ENCODE results near the gene ETAA1.

Gene ETAA1

DNA sequence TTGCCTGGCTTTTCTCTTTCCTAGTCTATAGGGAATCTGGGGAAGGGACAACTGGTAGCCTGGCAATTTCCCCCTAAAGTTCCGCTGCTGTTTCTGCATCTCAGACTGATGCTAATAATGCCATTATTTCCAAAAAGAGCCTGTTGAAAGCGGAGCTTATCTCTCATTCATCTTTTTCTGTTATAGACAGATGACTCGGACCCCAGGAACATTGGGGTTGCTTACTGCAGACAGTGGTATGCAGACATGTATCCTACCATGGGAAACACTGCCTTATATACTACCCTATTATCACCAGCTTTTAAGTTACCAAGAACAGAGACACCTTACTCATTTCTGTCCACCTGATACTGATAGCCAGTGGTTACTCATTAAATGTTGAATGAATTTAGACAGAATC lies 15.3 kb downstream of the ETAA1 start:
- no peaks in the 10 kb centered on the region for H3K9me3 ChIP-seq (ENCODE audit: low read depth, low read length)
- no peak overlapping the region for H3K9ac ChIP-seq (ENCODE audit: insufficient read length)
- TF ChIP-seq FOXP2 (optimal IDR thresholded peaks at IDR 0.05; ENCODE audit: control extremely low read depth, extremely low read length, insufficient read depth) (no peak), EZH2 (IDR thresholded peaks at IDR 0.05) (no peak), POLR2AphosphoS5 (IDR thresholded peaks at IDR 0.05; ENCODE audit: borderline replicate concordance, low read depth, low read length) (no peak)
- peaks cover 37% of the 10 kb centered on the region for H3K36me3 ChIP-seq (ENCODE audit: insufficient read depth, low read length)
- no peak for DNase-seq (ENCODE audit: low read depth, low spot score)
- H3K27ac ChIP-seq, result no peak overlapping the region
- H3K4me3 ChIP-seq, result no peak overlapping the region

DNA sequence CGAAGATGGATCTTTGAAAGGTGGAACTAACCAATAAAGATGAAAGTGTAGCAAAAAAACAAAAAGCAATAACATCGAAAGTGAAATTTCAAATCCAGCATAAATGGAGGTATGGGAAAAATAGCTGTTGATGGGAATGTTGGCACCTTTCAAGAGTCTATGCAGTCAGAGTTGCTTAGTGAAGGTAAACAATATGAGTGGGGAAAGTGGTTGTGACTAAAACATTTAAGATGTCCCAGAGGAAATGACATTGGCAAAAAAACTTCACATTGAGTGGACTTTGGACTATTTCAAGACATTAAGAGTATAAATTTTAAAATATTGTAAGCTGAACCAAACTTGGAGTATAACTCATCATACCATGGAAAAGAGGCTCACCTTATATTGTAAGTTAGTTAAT lies 17.7 kb downstream of the ETAA1 start:
- H3K36me3 ChIP-seq (ENCODE audit: insufficient read depth, low read length), result peaks cover 17% of the 10 kb centered on the region
- no peaks in the 10 kb centered on the region for H3K9me3 ChIP-seq (ENCODE audit: low read depth, low read length)
- no peak for DNase-seq (ENCODE audit: low read depth, low spot score)
- H3K4me3 ChIP-seq, result no peak overlapping the region
- no peak overlapping the region for H3K9ac ChIP-seq (ENCODE audit: insufficient read length)
- TF ChIP-seq EZH2 (IDR thresholded peaks at IDR 0.05), result no peak
- no peak for TF ChIP-seq FOXP2 (optimal IDR thresholded peaks at IDR 0.05; ENCODE audit: control extremely low read depth, extremely low read length, insufficient read depth)
- no peak for TF ChIP-seq POLR2AphosphoS5 (IDR thresholded peaks at IDR 0.05; ENCODE audit: borderline replicate concordance, low read depth, low read length)
- H3K27ac ChIP-seq, result no peak overlapping the region

DNA sequence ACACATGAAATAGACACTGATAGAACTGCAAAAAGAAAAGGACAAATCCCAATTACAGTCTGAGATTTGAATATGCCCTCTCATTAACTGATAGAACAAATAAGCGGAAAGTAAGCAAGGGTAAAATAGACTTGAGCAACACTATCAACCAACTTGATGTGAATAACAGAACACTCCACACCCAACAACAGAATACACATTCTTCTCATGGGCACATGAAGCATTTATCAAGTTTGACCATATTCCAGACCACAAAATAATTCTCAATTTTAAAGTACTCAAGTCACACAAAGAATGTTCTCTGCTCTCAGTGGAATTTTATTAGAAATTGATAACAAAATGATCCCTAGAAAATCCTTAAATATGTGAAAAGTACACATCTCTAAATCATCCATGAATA lies 19.0 kb downstream of the ETAA1 start:
- TF ChIP-seq POLR2AphosphoS5 (IDR thresholded peaks at IDR 0.05; ENCODE audit: borderline replicate concordance, low read depth, low read length) (no peak), FOXP2 (optimal IDR thresholded peaks at IDR 0.05; ENCODE audit: control extremely low read depth, extremely low read length, insufficient read depth) (no peak), EZH2 (IDR thresholded peaks at IDR 0.05) (no peak)
- Histone ChIP-seq H3K27ac (no peak overlapping the region), H3K9ac (ENCODE audit: insufficient read length) (no peak overlapping the region), H3K36me3 (ENCODE audit: insufficient read depth, low read length) (peaks cover 4% of the 10 kb centered on the region), H3K4me3 (no peak overlapping the region), H3K9me3 (ENCODE audit: low read depth, low read length) (no peaks in the 10 kb centered on the region)
- DNase-seq (ENCODE audit: low read depth, low spot score), result no peak

DNA sequence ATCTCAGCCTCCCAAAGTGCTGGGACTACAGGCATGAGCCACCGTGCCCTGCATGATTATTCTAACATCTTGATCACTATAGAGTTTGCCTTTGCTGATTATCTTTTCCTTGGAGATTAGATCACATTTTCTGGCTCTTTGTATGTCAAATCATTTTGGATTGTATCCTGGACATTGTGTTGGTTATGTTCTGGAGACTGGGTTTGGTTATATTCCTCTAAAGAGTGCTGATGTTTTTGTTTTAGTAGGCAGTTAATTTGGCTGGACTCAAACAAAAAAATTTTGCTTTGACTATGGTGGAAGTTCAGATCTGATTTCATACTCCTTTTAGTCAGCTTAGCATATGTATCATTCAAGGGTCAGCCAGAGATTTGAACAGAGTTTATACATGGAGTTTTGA lies 26.4 kb downstream of the ETAA1 start:
- TF ChIP-seq FOXP2 (optimal IDR thresholded peaks at IDR 0.05; ENCODE audit: control extremely low read depth, extremely low read length, insufficient read depth) (no peak), EZH2 (IDR thresholded peaks at IDR 0.05) (no peak), POLR2AphosphoS5 (IDR thresholded peaks at IDR 0.05; ENCODE audit: borderline replicate concordance, low read depth, low read length) (no peak)
- Histone ChIP-seq H3K27ac (no peak overlapping the region), H3K36me3 (ENCODE audit: insufficient read depth, low read length) (no peaks in the 10 kb centered on the region), H3K4me3 (no peak overlapping the region), H3K9ac (ENCODE audit: insufficient read length) (no peak overlapping the region), H3K9me3 (ENCODE audit: low read depth, low read length) (no peaks in the 10 kb centered on the region)
- no peak for DNase-seq (ENCODE audit: low read depth, low spot score)

DNA sequence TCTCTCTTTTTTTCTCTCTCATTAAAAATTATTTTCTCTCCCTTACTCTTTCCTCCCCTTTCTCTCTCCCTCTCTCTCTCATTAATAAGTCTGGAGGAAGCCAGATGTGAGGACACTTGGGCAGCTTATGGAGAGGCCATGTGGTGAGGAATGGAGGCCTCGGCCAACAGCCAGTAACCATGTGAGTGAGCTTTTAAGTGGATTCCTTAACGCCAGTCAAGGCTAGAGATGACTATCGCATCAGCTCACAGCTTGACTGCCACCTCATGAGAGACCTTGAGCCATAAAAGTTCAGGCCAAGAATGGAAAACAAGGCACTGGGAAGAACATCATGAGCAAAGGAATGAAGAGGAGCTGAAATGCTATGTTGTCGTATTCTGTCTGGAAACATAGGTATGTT lies 39.1 kb downstream of the ETAA1 start:
- DNase-seq (ENCODE audit: low read depth, low spot score), result no peak
- Histone ChIP-seq H3K9ac (ENCODE audit: insufficient read length) (no peak overlapping the region), H3K4me3 (no peak overlapping the region), H3K9me3 (ENCODE audit: low read depth, low read length) (no peaks in the 10 kb centered on the region), H3K36me3 (ENCODE audit: insufficient read depth, low read length) (no peaks in the 10 kb centered on the region), H3K27ac (no peak overlapping the region)
- no peak for TF ChIP-seq EZH2 (IDR thresholded peaks at IDR 0.05)
- TF ChIP-seq POLR2AphosphoS5 (IDR thresholded peaks at IDR 0.05; ENCODE audit: borderline replicate concordance, low read depth, low read length), result no peak
- no peak for TF ChIP-seq FOXP2 (optimal IDR thresholded peaks at IDR 0.05; ENCODE audit: control extremely low read depth, extremely low read length, insufficient read depth)

DNA sequence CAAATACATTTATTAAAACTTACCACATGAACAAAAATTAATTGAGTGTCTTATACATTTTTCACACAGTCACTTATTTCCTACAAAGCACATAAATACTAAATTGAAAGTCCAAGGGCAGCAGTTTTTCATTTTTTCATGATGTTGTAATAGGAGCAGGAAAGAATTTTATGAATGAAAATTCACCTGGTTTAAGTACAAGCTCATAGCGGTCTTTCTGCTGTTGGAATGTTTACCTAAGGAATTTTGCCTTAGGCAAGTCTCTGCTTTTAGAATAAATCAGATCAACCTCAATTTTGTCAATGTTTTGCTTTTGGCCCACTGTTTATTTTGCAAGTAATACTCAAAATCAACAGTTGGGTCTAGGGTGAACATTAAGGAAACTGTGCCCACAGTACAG lies 40.0 kb downstream of the ETAA1 start:
- TF ChIP-seq EZH2 (IDR thresholded peaks at IDR 0.05), result no peak
- no peak for TF ChIP-seq POLR2AphosphoS5 (IDR thresholded peaks at IDR 0.05; ENCODE audit: borderline replicate concordance, low read depth, low read length)
- no peak for TF ChIP-seq FOXP2 (optimal IDR thresholded peaks at IDR 0.05; ENCODE audit: control extremely low read depth, extremely low read length, insufficient read depth)
- DNase-seq (ENCODE audit: low read depth, low spot score), result no peak
- no peak overlapping the region for H3K27ac ChIP-seq
- no peak overlapping the region for H3K9ac ChIP-seq (ENCODE audit: insufficient read length)
- no peaks in the 10 kb centered on the region for H3K9me3 ChIP-seq (ENCODE audit: low read depth, low read length)
- no peaks in the 10 kb centered on the region for H3K36me3 ChIP-seq (ENCODE audit: insufficient read depth, low read length)
- H3K4me3 ChIP-seq, result no peak overlapping the region

DNA sequence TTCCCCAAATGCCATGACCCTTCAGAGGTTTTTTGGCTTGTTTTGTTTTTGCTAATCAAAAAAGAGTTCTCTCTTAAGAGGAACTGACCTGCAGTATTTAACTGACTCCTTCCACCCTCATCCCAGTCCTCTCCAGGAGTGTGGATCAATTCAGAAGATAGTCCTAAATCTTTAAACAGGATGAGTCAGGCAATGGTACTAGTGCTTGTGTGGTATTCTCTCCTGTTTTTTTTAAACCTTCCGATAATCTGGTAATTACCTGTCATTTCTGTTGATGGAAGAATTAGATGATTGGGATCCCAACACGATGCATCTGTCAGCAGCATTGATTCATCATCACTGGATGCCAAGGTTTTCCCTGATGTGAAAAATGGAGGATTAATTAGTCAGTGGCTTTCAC lies 41.2 kb downstream of the ETAA1 start:
- no peak for TF ChIP-seq POLR2AphosphoS5 (IDR thresholded peaks at IDR 0.05; ENCODE audit: borderline replicate concordance, low read depth, low read length)
- TF ChIP-seq EZH2 (IDR thresholded peaks at IDR 0.05), result no peak
- TF ChIP-seq FOXP2 (optimal IDR thresholded peaks at IDR 0.05; ENCODE audit: control extremely low read depth, extremely low read length, insufficient read depth), result no peak
- no peaks in the 10 kb centered on the region for H3K36me3 ChIP-seq (ENCODE audit: insufficient read depth, low read length)
- no peak overlapping the region for H3K27ac ChIP-seq
- no peaks in the 10 kb centered on the region for H3K9me3 ChIP-seq (ENCODE audit: low read depth, low read length)
- H3K9ac ChIP-seq (ENCODE audit: insufficient read length), result no peak overlapping the region
- no peak for DNase-seq (ENCODE audit: low read depth, low spot score)
- H3K4me3 ChIP-seq, result no peak overlapping the region

DNA sequence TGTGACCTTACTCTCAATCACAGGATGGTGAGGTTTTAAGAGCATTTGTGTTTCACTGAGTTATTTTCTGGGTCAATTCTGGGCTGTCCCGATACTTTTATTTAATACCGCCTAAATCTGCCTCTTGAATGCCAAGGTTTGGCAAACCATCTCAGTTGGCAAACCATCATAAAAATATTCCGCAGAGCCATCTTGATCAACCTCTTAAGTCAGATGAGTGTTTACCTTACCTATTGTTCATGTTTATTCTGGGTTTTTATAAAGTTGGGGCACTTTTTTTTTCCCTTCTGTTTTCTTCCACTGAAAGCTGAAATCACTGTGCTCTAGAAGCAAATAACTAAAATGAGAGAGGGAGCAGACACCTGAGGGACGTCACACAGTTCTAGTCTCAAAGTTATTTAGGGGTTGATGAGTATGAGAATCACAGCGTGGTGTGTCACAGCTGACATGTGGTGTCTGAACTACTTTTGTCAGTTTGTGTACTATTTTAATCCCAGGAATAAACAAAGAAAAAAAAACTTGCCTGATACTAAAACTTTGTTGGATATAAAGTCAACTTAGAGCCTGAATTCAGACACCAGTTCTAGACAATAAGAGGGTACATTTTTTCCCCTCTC lies 48.6 kb downstream of the ETAA1 start:
- no peak for DNase-seq (ENCODE audit: low read depth, low spot score)
- Histone ChIP-seq H3K9ac (ENCODE audit: insufficient read length) (no peak overlapping the region), H3K27ac (no peak overlapping the region), H3K4me3 (no peak overlapping the region), H3K36me3 (ENCODE audit: insufficient read depth, low read length) (no peaks in the 10 kb centered on the region), H3K9me3 (ENCODE audit: low read depth, low read length) (no peaks in the 10 kb centered on the region)
- TF ChIP-seq POLR2AphosphoS5 (IDR thresholded peaks at IDR 0.05; ENCODE audit: borderline replicate concordance, low read depth, low read length) (no peak), EZH2 (IDR thresholded peaks at IDR 0.05) (no peak), FOXP2 (optimal IDR thresholded peaks at IDR 0.05; ENCODE audit: control extremely low read depth, extremely low read length, insufficient read depth) (no peak)

DNA sequence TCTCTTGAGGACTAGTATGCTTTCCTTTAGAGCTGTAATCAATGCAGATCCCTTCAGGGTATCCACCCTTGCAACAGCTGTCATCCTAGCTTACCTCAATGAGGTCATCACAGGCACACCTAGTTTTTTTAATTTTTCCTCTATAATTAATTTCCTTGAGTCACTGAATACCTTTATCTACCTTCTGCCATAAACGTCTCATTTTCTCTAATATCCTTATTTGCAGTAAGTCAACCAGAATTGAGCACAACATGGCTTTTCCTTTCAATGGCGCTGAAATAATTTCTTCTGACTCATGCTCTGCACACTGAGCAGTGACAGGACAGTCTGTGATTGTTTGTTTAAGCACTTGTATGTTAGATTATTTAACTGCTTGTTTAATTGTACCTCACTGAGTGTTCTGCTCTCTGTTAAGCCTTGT lies 49.4 kb downstream of the ETAA1 start:
- H3K9me3 ChIP-seq (ENCODE audit: low read depth, low read length), result no peaks in the 10 kb centered on the region
- no peak for DNase-seq (ENCODE audit: low read depth, low spot score)

More for the DNA sequence above, 49.4 kb downstream of the ETAA1 start:
- Histone ChIP-seq H3K9ac (ENCODE audit: insufficient read length) (no peak overlapping the region), H3K36me3 (ENCODE audit: insufficient read depth, low read length) (no peaks in the 10 kb centered on the region), H3K27ac (no peak overlapping the region), H3K4me3 (no peak overlapping the region)
- TF ChIP-seq EZH2 (IDR thresholded peaks at IDR 0.05), result no peak
- TF ChIP-seq POLR2AphosphoS5 (IDR thresholded peaks at IDR 0.05; ENCODE audit: borderline replicate concordance, low read depth, low read length), result no peak
- TF ChIP-seq FOXP2 (optimal IDR thresholded peaks at IDR 0.05; ENCODE audit: control extremely low read depth, extremely low read length, insufficient read depth), result no peak

Data from SK-N-MC (cell line).